Endothelial cell of umbilical vein (primary cell): Measurements from ENCODE around the gene PLXNA3. TPM values are rescaled to one million over a fixed set of nuclear protein-coding genes. Genes with fewer than 3 reads are reported as not detected.

Source experiments
- BruUV-seq: library from RNA; stranded (reverse); fragments of 400-500 nt; replicated peaks from 2 replicates; lab custom pipeline; 2021; lab: Mats Ljungman, UMichigan
- CTCF ChIA-PET: fragments of 300-600, 350-600 bp; sonication (Branson Sonifier 250); formaldehyde crosslinking; loops from one replicate; lab custom pipeline; 2021; ENCODE audit warnings: antibody characterized with exemption, inconsistent platforms; lab: Charles Lee
- POLR2A ChIA-PET: fragments of 300-600, 350-600 bp; sonication (Branson Sonifier 250); formaldehyde crosslinking; loops from one replicate; lab custom pipeline; 2021; ENCODE audit warnings: antibody characterized with exemption, inconsistent platforms; lab: Charles Lee
- DNase-seq: peaks from one replicate; pipeline ENCODE4 v3.0.0-alpha.2; 2011; ENCODE audit warnings: low read depth, low spot score
- FAIRE-seq: peaks from 2 replicates; lab custom pipeline; 2011; peaks lifted over from hg19 to GRCh38; lab: Jason Lieb, UNC
- H2AFZ ChIP-seq: 2 replicates; pipeline ENCODE4 v1.6.0; 2012; ENCODE audit warnings: low read depth, low read length, control low read depth, inconsistent platforms
- H3K27ac ChIP-seq: 2 replicates; pipeline ENCODE4 v1.5.1; 2011; ENCODE audit warnings: low read depth, mild to moderate bottlenecking, control low read depth, low read length, moderate library complexity; ENCODE audit not compliant: insufficient read depth
- H3K27me3 ChIP-seq, 2 experiments: 2 replicates each; pipeline versions ENCODE4 v1.6.0 to v1.6.1; 2011; ENCODE audit warnings: low read length in 2 of 2, mixed read lengths in 1 of 2; ENCODE audit not compliant: control insufficient read depth in 2 of 2, insufficient read depth in 2 of 2
- H3K36me3 ChIP-seq, 2 experiments: 2 replicates in 1 of 2; 3 replicates in 1 of 2; pipeline ENCODE4 v1.5.1; 2011; ENCODE audit warnings: low read length in 2 of 2, mild to moderate bottlenecking in 1 of 2, moderate library complexity in 1 of 2; ENCODE audit not compliant: control insufficient read depth in 2 of 2, insufficient read depth in 2 of 2; ENCODE audit errors: extremely low read depth in 1 of 2
- H3K4me1 ChIP-seq: 3 replicates; pipeline ENCODE4 v1.5.1; 2011; ENCODE audit warnings: mild to moderate bottlenecking, low read length; ENCODE audit not compliant: control insufficient read depth, insufficient read depth; ENCODE audit errors: extremely low read depth
- H3K4me2 ChIP-seq: 2 replicates; pipeline ENCODE4 v1.6.1; 2011; ENCODE audit warnings: low read length, control low read depth, mixed read lengths; ENCODE audit not compliant: insufficient read depth
- H3K4me3 ChIP-seq, 3 experiments: fragments of 200-600 bp in 1 of 3; sonication (generic), shearing (Covaris generic) in 1 of 3; replicated peaks in 1 of 3; 2 replicates each; pipeline ENCODE4 v1.5.1; 2011 to 2016; ENCODE audit warnings: control low read depth in 3 of 3, low read length in 3 of 3, mild to moderate bottlenecking in 2 of 3, inconsistent platforms in 1 of 3, low read depth in 1 of 3, moderate library complexity in 1 of 3; ENCODE audit not compliant: insufficient read depth in 1 of 3
- H3K79me2 ChIP-seq: 2 replicates; pipeline ENCODE4 v1.6.0; 2012; ENCODE audit warnings: low read length, inconsistent platforms; ENCODE audit not compliant: control insufficient read depth, insufficient read depth
- H3K9ac ChIP-seq: replicated peaks from 2 replicates; pipeline ENCODE3; 2011; ENCODE audit warnings: low read length, control low read depth; ENCODE audit not compliant: insufficient read depth; ENCODE audit errors: extremely low read depth
- H3K9me1 ChIP-seq: replicated peaks from 3 replicates; pipeline ENCODE4 v1.6.0; 2011; ENCODE audit warnings: mild to moderate bottlenecking, low read length; ENCODE audit not compliant: control insufficient read depth, insufficient read depth; ENCODE audit errors: extremely low read depth
- H3K9me3 ChIP-seq: replicated peaks from 2 replicates; pipeline ENCODE4 v1.5.1; 2012; ENCODE audit warnings: low read length, inconsistent platforms; ENCODE audit not compliant: control insufficient read depth, insufficient read depth
- H4K20me1 ChIP-seq: replicated peaks from 2 replicates; pipeline ENCODE3; 2011; ENCODE audit warnings: mild to moderate bottlenecking, low read length; ENCODE audit not compliant: control insufficient read depth, insufficient read depth; ENCODE audit errors: extremely low read depth
- CTCF ChIP-seq, 2 donors: IDR thresholded peaks; 1 replicate in 1 of 2; 2 replicates in 1 of 2; pipeline ENCODE4 v1.5.1; 2011; ENCODE audit warnings: low read length in 2 of 2, mild to moderate bottlenecking in 2 of 2, moderate library complexity in 2 of 2, control low read depth in 1 of 2, inconsistent platforms in 1 of 2, low read depth in 1 of 2; ENCODE audit not compliant: insufficient read depth in 1 of 2; ENCODE audit errors: extremely low read depth in 1 of 2
- EZH2 ChIP-seq: IDR thresholded peaks from 2 replicates; pipeline ENCODE4 v1.6.1; 2012; ENCODE audit warnings: borderline replicate concordance, low read depth, mild to moderate bottlenecking, moderate library complexity, low read length, inconsistent platforms; ENCODE audit not compliant: severe bottlenecking
- FOS ChIP-seq: IDR thresholded peaks from 2 replicates; pipeline ENCODE4 v1.6.1; 2011; ENCODE audit warnings: mild to moderate bottlenecking, low read length, moderate library complexity, borderline replicate concordance; ENCODE audit not compliant: insufficient read depth
- GATA2 ChIP-seq: IDR thresholded peaks from 2 replicates; pipeline ENCODE4 v1.7.0; 2011; ENCODE audit warnings: low read depth, mild to moderate bottlenecking, moderate library complexity, mixed read lengths, low read length; ENCODE audit not compliant: insufficient read length, insufficient read depth
- POLR2A ChIP-seq: IDR thresholded peaks from 2 replicates; pipeline ENCODE4 v1.6.1; 2012; ENCODE audit warnings: low read depth, mild to moderate bottlenecking, control low read depth, low read length
- POLR2AphosphoS5 ChIP-seq: IDR thresholded peaks from 2 replicates; pipeline ENCODE4 v1.6.1; 2012; ENCODE audit warnings: low read depth, mild to moderate bottlenecking, control low read depth, low read length, moderate library complexity; ENCODE audit not compliant: insufficient read depth
- dilution Hi-C: fragments of 300-500 bp; cut with MboI; formaldehyde crosslinking; loops from one replicate; pipeline ENCODE4 v1.15.0; 2019; ENCODE audit warnings: low sequenced_read_pairs; ENCODE audit not compliant: extremely low pct_ligation_motif_present
- intact Hi-C: fragments of 100-400 bp; cut with micrococcal nuclease; formaldehyde crosslinking; loops from one replicate; pipeline ENCODE4 v1.10.0; 2022
- polyA plus RNA-seq, 4 experiments: library from polyadenylated mRNA; depleted of rRNA in 3 of 4; stranded (reverse) in 3 of 4; unstranded in 1 of 4; fragments of >200 nt; gene quantifications; 2 replicates each; pipeline versions ENCODE4 v1.2.1 to v1.2.3, GENCODE V29; 2011 to 2012; ENCODE audit warnings: missing spikeins in 1 of 4
- total RNA-seq: library from RNA; stranded (reverse); gene quantifications from 2 replicates; pipeline ENCODE4 v1.2.3, GENCODE V29; 2021
- TF ChIP-seq, protein P1 (sequence below): IDR thresholded peaks from 2 replicates; pipeline ENCODE4 v1.6.1; 2011; ENCODE audit not compliant: insufficient read depth, insufficient read length

The PLXNA3 gene
- total and polyA plus RNA-seq, 2 donors (not counting 3 experiments of a cell fraction or from before 2014, with no cell fraction given), result 56.8 to 58.6 TPM

- TF ChIP-seq POLR2A (no peak), CTCF (IDR thresholded peaks at IDR 0.05; ENCODE audit: extremely low read depth in 1 of 2, insufficient read depth in 1 of 2, low read depth in 1 of 2, low read length in 2 of 2) (no peak), EZH2 (no peak), GATA2 (no peak), POLR2AphosphoS5 (no peak), FOS (no peak)
- TF ChIP-seq, protein P1, sequence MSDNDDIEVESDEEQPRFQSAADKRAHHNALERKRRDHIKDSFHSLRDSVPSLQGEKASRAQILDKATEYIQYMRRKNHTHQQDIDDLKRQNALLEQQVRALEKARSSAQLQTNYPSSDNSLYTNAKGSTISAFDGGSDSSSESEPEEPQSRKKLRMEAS, result no peak
- Histone ChIP-seq H3K9me3 (no peaks in the 10 kb centered on the region), H3K4me1 (no peaks in the 10 kb centered on the region), H3K27me3 (no peaks in the 10 kb centered on the region), H3K9ac (no peak overlapping the region), H3K4me3 (no peak overlapping the region), H4K20me1 (no peaks in the 10 kb centered on the region), H3K79me2 (no peaks in the 10 kb centered on the region), H3K4me2 (no peak overlapping the region), H3K9me1 (no peaks in the 10 kb centered on the region), H3K27ac (no peak overlapping the region), H3K36me3 (peaks cover 0 to 27% of the 10 kb centered on the region in 2 experiments), H2AFZ (no peak overlapping the region)
- no peak for FAIRE-seq
- DNase-seq, result no peak
- no TSS peak for BruUV-seq
- CTCF ChIA-PET, result interaction anchor here (1.6 kb wide), 1 partner anchor 13 kb away, joined by 3 read pairs; no protein-coding TSS in a partner anchor
- intact Hi-C loops, result no loop called here
- dilution Hi-C loops, result no loop called here
- POLR2A ChIA-PET, result no interaction called here
Observed at GRCh38 chrX:154471839-154472684, 14.0 kb downstream of the PLXNA3 start.
